ENCODE measurements around the gene TPH2. TPM values are rescaled to one million over a fixed set of nuclear protein-coding genes. Genes with fewer than 3 reads are reported as not detected.

TPH2 gene
- total and polyA plus RNA-seq, 2 of the 4 experiments (the other 2 are of a cell fraction), result not detected

DNA sequence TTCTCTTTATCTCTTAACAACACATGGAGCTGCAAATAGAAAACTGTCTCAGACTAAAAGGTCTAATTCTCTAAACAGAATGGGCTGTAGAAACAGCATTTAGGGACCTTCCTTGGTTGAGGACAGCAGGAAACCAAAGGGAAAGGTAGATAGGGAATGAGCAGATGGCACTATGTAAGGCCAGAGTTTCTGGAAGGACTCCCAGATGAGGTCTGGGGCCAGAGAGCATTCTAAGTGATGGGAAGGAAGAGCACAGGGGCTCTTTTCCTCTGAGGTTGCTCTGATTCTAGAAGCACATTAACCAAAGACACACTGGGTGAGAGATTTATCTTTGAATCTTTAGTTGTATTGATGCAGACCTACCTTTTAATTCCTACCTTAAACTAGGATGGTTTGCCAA lies 79.4 kb downstream of the TPH2 start:
- ATAC-seq (ENCODE audit: low read depth), result no peak
- DNase-seq, result no peak

More for the DNA sequence above, 79.4 kb downstream of the TPH2 start:
- no peak overlapping the region for H3K18ac ChIP-seq (ENCODE audit: low read depth, low read length)
- ChIA-PET POLR2A (ENCODE audit: unreplicated experiment) (no interaction called here), CTCF (interaction anchor here (1.6 kb wide), 1 partner anchor 246 kb away, joined by 3 read pairs; no protein-coding TSS in a partner anchor)
- no peak overlapping the region for H3K4ac ChIP-seq (ENCODE audit: low read depth, low read length)
- no peak overlapping the region for H2BK15ac ChIP-seq (ENCODE audit: low read depth, low read length)
- no peak overlapping the region for H3K23ac ChIP-seq (ENCODE audit: low read depth, low read length)
- no peak overlapping the region for H3K14ac ChIP-seq (replicated peaks; ENCODE audit: low read depth, low read length)
- H4K8ac ChIP-seq (ENCODE audit: low read depth in 2 of 2, low read length in 2 of 2), result no peak overlapping the region
- H3K4me2 ChIP-seq (ENCODE audit: low read depth, low read length), result no peak overlapping the region
- H3K9ac ChIP-seq (ENCODE audit: low read depth, low read length), result no peak overlapping the region
- H3K4me3 ChIP-seq (ENCODE audit: insufficient read depth, low read depth, low read length), result no peak overlapping the region
- no peak overlapping the region for H4K91ac ChIP-seq (ENCODE audit: insufficient read depth, low read depth, low read length)
- intact Hi-C loops (cut with micrococcal nuclease) (loop anchor here (5.0 to 10.0 kb wide), 2 partner anchors 254 to 327 kb away; partner anchors contain the start of gene TRHDE), in situ Hi-C loops (cut with MboI; ENCODE audit: low sequenced_read_pairs) (no loop called here), dilution Hi-C loops (cut with HindIII; ENCODE audit: low sequenced_read_pairs, unreplicated experiment) (no loop called here)
- no peaks in the 10 kb centered on the region for H3K9me1 ChIP-seq (ENCODE audit: insufficient read depth, low read length)
- H3K27ac ChIP-seq (ENCODE audit: insufficient read depth, low read length), result no peak overlapping the region
- H2BK120ac ChIP-seq (ENCODE audit: low read depth, low read length), result no peak overlapping the region
- no peaks in the 10 kb centered on the region for H3K9me3 ChIP-seq (ENCODE audit: control insufficient read depth, insufficient read depth, low read length)
- no peaks in the 10 kb centered on the region; the same call in 1 of the 2 replicates for H3K27me3 ChIP-seq (ENCODE audit: control insufficient read depth, insufficient read depth, low read length)
- H2AK5ac ChIP-seq (ENCODE audit: low read depth, low read length), result no peak overlapping the region
- TF ChIP-seq CEBPB (IDR thresholded peaks at IDR 0.05; ENCODE audit: low read depth, low read length), result no peak
- no TSS peak for BruUV-seq (replicated peaks)
- H2AFZ ChIP-seq (replicated peaks; ENCODE audit: low read length, poor library complexity), result no peak overlapping the region
- H3K79me1 ChIP-seq (ENCODE audit: low read depth in 1 of 2, low read length in 2 of 2), result no peaks in the 10 kb centered on the region
- no peak overlapping the region for H2AK9ac ChIP-seq (replicated peaks; ENCODE audit: low read depth, low read length, poor library complexity)
- no peaks in the 10 kb centered on the region for H4K20me1 ChIP-seq (ENCODE audit: insufficient read depth, low read length)
- no peak overlapping the region for H2BK5ac ChIP-seq (ENCODE audit: low read depth, low read length, poor library complexity, severe bottlenecking)
- no peak overlapping the region for H4K5ac ChIP-seq (ENCODE audit: low read depth, low read length)
- no peaks in the 10 kb centered on the region for H3K36me3 ChIP-seq (ENCODE audit: control insufficient read depth, insufficient read depth, low read length)
- no peak overlapping the region for H2BK20ac ChIP-seq (ENCODE audit: low read depth, low read length)
- no peak overlapping the region for H3K56ac ChIP-seq (ENCODE audit: extremely low read depth, insufficient read depth, low read length)
- no peaks in the 10 kb centered on the region for H3K4me1 ChIP-seq (ENCODE audit: control insufficient read depth, insufficient read depth, low read length)
